ENCODE data around the gene RITA1. TPM values are rescaled to one million over a fixed set of nuclear protein-coding genes. Genes with fewer than 3 reads are reported as not detected.

Gene RITA1
- total and polyA plus RNA-seq, 4 donors = 10.6 to 18.1 (median 14.9) TPM

GRCh38 chr12:113239811-113240331 is 54.4 kb downstream of the RITA1 start:
- Histone ChIP-seq H3K27ac (ENCODE audit: low read depth in 1 of 2, low read length in 2 of 2) (peak overlapping the region; percentile 39 to 49), H3K36me3 (ENCODE audit: control insufficient read depth in 4 of 4, insufficient read depth in 3 of 4, low read depth in 1 of 4, low read length in 3 of 4) (peaks cover 0 to 3% (median 0%) of the 10 kb centered on the region in 4 donors), H3K4me1 (ENCODE audit: control insufficient read depth in 4 of 4, insufficient read depth in 4 of 4, low read length in 3 of 4) (peaks cover 18 to 66% (median 49%) of the 10 kb centered on the region in 4 donors), H3K9me3 (ENCODE audit: control insufficient read depth in 4 of 4, low read length in 3 of 4) (no peaks in the 10 kb centered on the region), H3K27me3 (ENCODE audit: control insufficient read depth in 4 of 4, insufficient read depth in 4 of 4, low read length in 3 of 4) (no peaks in the 10 kb centered on the region), H3K4me3 (ENCODE audit: low read depth in 1 of 3, low read length in 3 of 3) (no peak overlapping the region), H3K9ac (ENCODE audit: low read depth in 1 of 2, low read length in 2 of 2) (no peak overlapping the region)
- peak; percentile 20 to 30 for TF ChIP-seq RAD21 (IDR thresholded peaks at IDR 0.05)
- no peak for TF ChIP-seq JUND (IDR thresholded peaks at IDR 0.05)
- peak; percentile 90 for TF ChIP-seq SP1 (IDR thresholded peaks at IDR 0.05)
- TF ChIP-seq ATF3 (IDR thresholded peaks at IDR 0.05) = no peak
- peak; percentile 39 to 67 for TF ChIP-seq RXRA (IDR thresholded peaks at IDR 0.05)
- peak; percentile 50 for TF ChIP-seq YY1 (IDR thresholded peaks at IDR 0.05)
- TF ChIP-seq NR2F2 (IDR thresholded peaks at IDR 0.05) = no peak
- TF ChIP-seq ZBTB33 (IDR thresholded peaks at IDR 0.05) = no peak
- no peak for TF ChIP-seq FOXA1 (IDR thresholded peaks at IDR 0.05)
- TF ChIP-seq HNF4G (IDR thresholded peaks at IDR 0.05) = peak; percentile 75
- no peak for TF ChIP-seq CTCF (IDR thresholded peaks at IDR 0.05; ENCODE audit: low read depth, low read length, missing input control)
- TF ChIP-seq GABPA (IDR thresholded peaks at IDR 0.05 in 1 of 2, conservative IDR thresholded peaks at IDR 0.05 in 1 of 2) = no peak
- TF ChIP-seq FOXA2 (IDR thresholded peaks at IDR 0.05) = peak; percentile 17
- TF ChIP-seq REST (IDR thresholded peaks at IDR 0.05) = peak; percentile 41
- TF ChIP-seq EGR1 (IDR thresholded peaks at IDR 0.05; ENCODE audit: low read depth in 2 of 2) = no peak
- TF ChIP-seq MAX (IDR thresholded peaks at IDR 0.05) = peak; percentile 74
- TF ChIP-seq TAF1 (conservative IDR thresholded peaks at IDR 0.05) = no peak
- TF ChIP-seq HNF4A (conservative IDR thresholded peaks at IDR 0.05) = peak; percentile 85 to 88
- DNase-seq (ENCODE audit: low spot score) = no peak
- WGBS = 34% methylated on average over 12 of the region's 12 CpGs
